Measurements from ENCODE around the gene ZMYM2. TPM values are rescaled to one million over a fixed set of nuclear protein-coding genes. Genes with fewer than 3 reads are reported as not detected.

ZMYM2 gene
- total and polyA plus RNA-seq, 10 of the 15 experiments (the other 5 are each of a cell fraction or from before 2014, with no cell fraction given): 9.5 to 60.4 (median 34.6) TPM

DNA sequence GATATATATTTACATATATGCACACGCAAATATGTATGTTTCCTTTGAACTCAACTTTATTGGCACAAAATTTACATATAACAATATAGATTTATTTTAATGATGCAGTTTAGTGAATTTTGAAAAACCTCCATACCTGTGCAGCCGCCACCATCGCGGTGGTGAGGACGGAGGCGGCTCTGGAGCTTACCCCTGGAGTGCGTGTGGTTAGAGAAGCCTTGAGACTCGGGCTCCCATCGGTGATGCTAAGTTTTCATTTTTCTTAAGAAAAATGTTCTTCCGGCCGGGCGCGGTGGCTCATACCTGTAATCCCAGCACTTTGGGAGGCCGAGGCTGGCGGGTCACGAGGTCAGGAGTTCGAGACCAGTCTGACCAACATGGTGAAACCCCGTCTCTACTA lies 170.5 kb downstream of the ZMYM2 start:
- TF ChIP-seq ELK1 (IDR thresholded peaks at IDR 0.05; ENCODE audit: low read depth, low read length) (no peak), E4F1 (IDR thresholded peaks at IDR 0.05; ENCODE audit: borderline replicate concordance, partially characterized antibody) (no peak), IRF5 (IDR thresholded peaks at IDR 0.05; ENCODE audit: borderline replicate concordance) (no peak), CBX3 (IDR thresholded peaks at IDR 0.05; ENCODE audit: borderline replicate concordance, low read depth) (no peak), IKZF2 (IDR thresholded peaks at IDR 0.05) (no peak), MYC (IDR thresholded peaks at IDR 0.05; ENCODE audit: insufficient read depth, insufficient read length, insufficient replicate concordance, low read length, severe bottlenecking) (no peak), PAX8 (IDR thresholded peaks at IDR 0.05) (no peak), IRF4 (IDR thresholded peaks at IDR 0.05; ENCODE audit: low read depth, low read length) (no peak), CHD4 (IDR thresholded peaks at IDR 0.05) (no peak)
- TF ChIP-seq, protein P1, sequence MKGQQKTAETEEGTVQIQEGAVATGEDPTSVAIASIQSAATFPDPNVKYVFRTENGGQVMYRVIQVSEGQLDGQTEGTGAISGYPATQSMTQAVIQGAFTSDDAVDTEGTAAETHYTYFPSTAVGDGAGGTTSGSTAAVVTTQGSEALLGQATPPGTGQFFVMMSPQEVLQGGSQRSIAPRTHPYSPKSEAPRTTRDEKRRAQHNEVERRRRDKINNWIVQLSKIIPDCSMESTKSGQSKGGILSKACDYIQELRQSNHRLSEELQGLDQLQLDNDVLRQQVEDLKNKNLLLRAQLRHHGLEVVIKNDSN (IDR thresholded peaks at IDR 0.05; ENCODE audit: borderline replicate concordance, extremely low read length, insufficient read depth, low read depth, low read length): no peak
- 82% methylated on average over 18 of the region's 18 CpGs for WGBS (ENCODE audit: insufficient coverage, insufficient replicate concordance, low lambda C conversion rate, missing lambda C conversion rate)
- Histone ChIP-seq H3K27ac (ENCODE audit: control insufficient read depth, insufficient read depth) (no peak overlapping the region), H2AFZ (ENCODE audit: control insufficient read depth, low read depth, low read length) (no peak overlapping the region), H3K4me2 (ENCODE audit: control insufficient read depth, insufficient read depth) (no peak overlapping the region), H3K4me3 (no peak overlapping the region), H3K9me3 (replicated peaks; ENCODE audit: control insufficient read depth, insufficient read depth, low read length) (no peaks in the 10 kb centered on the region), H3K9ac (ENCODE audit: control insufficient read depth, insufficient read depth, low read length) (no peak overlapping the region), H4K20me1 (ENCODE audit: control insufficient read depth, insufficient read depth) (no peaks in the 10 kb centered on the region), H3K36me3 (ENCODE audit: control insufficient read depth in 2 of 2, insufficient read depth in 2 of 2, low read length in 1 of 2) (no peaks in the 10 kb centered on the region), H3K79me2 (ENCODE audit: control insufficient read depth, insufficient read depth, low read length) (no peaks in the 10 kb centered on the region), H3K27me3 (replicated peaks in 1 of 2; ENCODE audit: control insufficient read depth in 2 of 2, insufficient read depth in 2 of 2, low read length in 1 of 2) (peaks cover 2 to 5% of the 10 kb centered on the region in 2 experiments; a peak in 2 of 4 replicates), H3K4me1 (ENCODE audit: control insufficient read depth, insufficient read depth, low read length) (no peaks in the 10 kb centered on the region)
- ChIA-PET RAD21 (ENCODE audit: unreplicated experiment) (no interaction called here), SMC1A (ENCODE audit: uncharacterized antibody, unreplicated experiment) (no interaction called here), CTCF (no interaction called here), POLR2A (no interaction called here)
- in situ Hi-C loops (cut with MboI): no loop called here
- BruUV-seq (replicated peaks): no TSS peak
- no peak for DNase-seq (ENCODE audit: low read depth, low spot score)
- FAIRE-seq: no peak
- intact Hi-C loops (cut with micrococcal nuclease; ENCODE audit: unreplicated experiment): loop anchor here (5.0 kb wide), 1 partner anchor 33 kb away; the partner anchor contains the start of gene GJA3
- ATAC-seq: no peak
